Panc1 (cell line): ENCODE results near the gene ABCB8. TPM values are rescaled to one million over a fixed set of nuclear protein-coding genes. Genes with fewer than 3 reads are reported as not detected.

ENCODE experiments used
- ATAC-seq: fragments of 200-7000 bp; cut with Tn5 transposase; 2 replicates; pipeline ENCODE4 v1.9.1; 2020; ENCODE audit warnings: mild to moderate bottlenecking, moderate library complexity
- BruUV-seq: library from RNA; stranded (reverse); fragments of 400-500 nt; replicated peaks from 2 replicates; lab custom pipeline; 2021; lab: Mats Ljungman, UMichigan
- CTCF ChIA-PET: fragments of 300-600 bp; sonication (Branson Sonifier 250); formaldehyde crosslinking; loops from one replicate; lab custom pipeline; 2022; ENCODE audit warnings: antibody characterized with exemption; lab: Charles Lee
- POLR2A ChIA-PET: fragments of 300-600 bp; sonication (Branson Sonifier 250); formaldehyde crosslinking; loops from one replicate; lab custom pipeline; 2022; ENCODE audit warnings: antibody characterized with exemption; lab: Charles Lee
- DNase-seq: peaks from one replicate; pipeline ENCODE4 v3.0.0-alpha.2; 2010; ENCODE audit warnings: low read depth, low spot score
- H3K27ac ChIP-seq: 2 replicates; pipeline ENCODE4 v1.5.1; 2011; ENCODE audit warnings: mild to moderate bottlenecking, low read length, inconsistent platforms
- H3K27me3 ChIP-seq: fragments of 200-500 bp; sonication (Bioruptor generic); 2 replicates; pipeline ENCODE4 v1.6.0; 2014; ENCODE audit warnings: low read length, inconsistent platforms; ENCODE audit not compliant: control insufficient read depth, insufficient read depth
- H3K36me3 ChIP-seq: fragments of 200-500 bp; sonication (Bioruptor generic); 2 replicates; pipeline ENCODE4 v1.5.1; 2014; ENCODE audit warnings: inconsistent platforms, mild to moderate bottlenecking, low read length, moderate library complexity; ENCODE audit not compliant: control insufficient read depth, insufficient read depth
- H3K4me1 ChIP-seq: 2 replicates; pipeline ENCODE4 v1.5.1; 2011; ENCODE audit warnings: inconsistent platforms, mild to moderate bottlenecking, low read length, moderate library complexity; ENCODE audit not compliant: control insufficient read depth, insufficient read depth
- H3K4me3 ChIP-seq, 2 experiments: 2 replicates each; pipeline ENCODE4 v1.5.1; 2011 to 2012; ENCODE audit warnings: low read depth in 2 of 2, low read length in 2 of 2, mild to moderate bottlenecking in 2 of 2, inconsistent platforms in 1 of 2, moderate library complexity in 1 of 2
- H3K9me3 ChIP-seq: fragments of 200-500 bp; sonication (Bioruptor generic); 2 replicates; pipeline ENCODE4 v1.5.1; 2014; ENCODE audit warnings: low read depth, mild to moderate bottlenecking, inconsistent platforms, low read length, moderate library complexity; ENCODE audit not compliant: control insufficient read depth, insufficient read depth
- CTCF ChIP-seq: fragments of 450-650 bp; IDR thresholded peaks from 2 replicates; pipeline ENCODE4 v1.5.1; 2017; ENCODE audit warnings: mild to moderate bottlenecking
- POLR2AphosphoS5 ChIP-seq: IDR thresholded peaks from 2 replicates; pipeline ENCODE4 v1.6.1; 2012; ENCODE audit warnings: mild to moderate bottlenecking, low read depth, low read length, moderate library complexity
- REST ChIP-seq, 2 experiments: IDR thresholded peaks; 2 replicates each; pipeline ENCODE4 v1.6.1; 2011 to 2012; ENCODE audit warnings: low read depth in 2 of 2, control low read depth in 1 of 2, low read length in 1 of 2, mild to moderate bottlenecking in 1 of 2, moderate library complexity in 1 of 2; ENCODE audit not compliant: insufficient read depth in 1 of 2
- SIN3A ChIP-seq: IDR thresholded peaks from 2 replicates; pipeline ENCODE4 v1.6.1; 2012; ENCODE audit warnings: low read depth, mild to moderate bottlenecking, low read length, moderate library complexity, borderline replicate concordance; ENCODE audit not compliant: insufficient read depth
- TCF7L2 ChIP-seq: IDR thresholded peaks from 2 replicates; pipeline ENCODE4 v1.6.1; 2011; ENCODE audit warnings: mild to moderate bottlenecking, low read depth, low read length, inconsistent platforms
- in situ Hi-C: cut with HindIII; loops from 2 replicates; pipeline ENCODE4 v1.10.0; 2016; ENCODE audit warnings: low sequenced_read_pairs, low pct_unique_long_range_greater_than_20kb
- intact Hi-C: fragments of 100-400 bp; cut with micrococcal nuclease; formaldehyde crosslinking; loops from one replicate; pipeline ENCODE4 v1.10.0; 2022; ENCODE audit not compliant: unreplicated experiment
- total RNA-seq: library from RNA; stranded (reverse); gene quantifications from one replicate; pipeline ENCODE4 v1.2.1, GENCODE V29; 2021; ENCODE audit not compliant: unreplicated experiment

ABCB8 gene
- total RNA-seq, 1 experiment from 2014 or later: 49.8 TPM

GRCh38 chr7:151065516-151065915, 37.3 kb downstream of the ABCB8 start:
- POLR2A ChIA-PET: no interaction called here
- H3K36me3 ChIP-seq: peaks cover 24% of the 10 kb centered on the region

GRCh38 chr7:151066273-151066974, 38.2 kb downstream of the ABCB8 start:
- BruUV-seq: no TSS peak
- DNase-seq (no peak), ATAC-seq (no peak)
- Histone ChIP-seq H3K27ac (no peak overlapping the region), H3K27me3 (no peaks in the 10 kb centered on the region), H3K9me3 (no peaks in the 10 kb centered on the region), H3K36me3 (peaks cover 24% of the 10 kb centered on the region), H3K4me3 (no peak overlapping the region), H3K4me1 (peaks cover 17% of the 10 kb centered on the region)
- TF ChIP-seq POLR2AphosphoS5 (no peak), TCF7L2 (no peak), REST (IDR thresholded peaks at IDR 0.05; ENCODE audit: insufficient read depth in 1 of 2, low read depth in 2 of 2, low read length in 1 of 2) (no peak), SIN3A (no peak), CTCF (no peak)
- in situ Hi-C loops (no loop called here), intact Hi-C loops (no loop called here)
- POLR2A ChIA-PET: no interaction called here
- CTCF ChIA-PET: no interaction called here

More at GRCh38 chr7:151065516-151065915, 37.3 kb downstream of the ABCB8 start:
- intact Hi-C loops: no loop called here
- DNase-seq: no peak
- CTCF ChIA-PET: no interaction called here
- H3K4me1 ChIP-seq: peaks cover 24% of the 10 kb centered on the region
- no peaks in the 10 kb centered on the region for H3K27me3 ChIP-seq
- H3K9me3 ChIP-seq: no peaks in the 10 kb centered on the region
- H3K4me3 ChIP-seq: no peak overlapping the region
- BruUV-seq: no TSS peak
- in situ Hi-C loops: no loop called here
- H3K27ac ChIP-seq: no peak overlapping the region
- no peak for TF ChIP-seq CTCF
- TF ChIP-seq REST (IDR thresholded peaks at IDR 0.05; ENCODE audit: insufficient read depth in 1 of 2, low read depth in 2 of 2, low read length in 1 of 2): no peak
- no peak for TF ChIP-seq SIN3A
- no peak for TF ChIP-seq TCF7L2
- TF ChIP-seq POLR2AphosphoS5: no peak
- ATAC-seq: no peak
